ENCODE results near the gene CBX1. TPM values are rescaled to one million over a fixed set of nuclear protein-coding genes. Genes with fewer than 3 reads are reported as not detected.
A peak's percentile ranks its signal among the peaks of the same experiment; 100 is the strongest.

The CBX1 gene
- polyA plus RNA-seq, 1 experiment: 68.2 TPM

DNA sequence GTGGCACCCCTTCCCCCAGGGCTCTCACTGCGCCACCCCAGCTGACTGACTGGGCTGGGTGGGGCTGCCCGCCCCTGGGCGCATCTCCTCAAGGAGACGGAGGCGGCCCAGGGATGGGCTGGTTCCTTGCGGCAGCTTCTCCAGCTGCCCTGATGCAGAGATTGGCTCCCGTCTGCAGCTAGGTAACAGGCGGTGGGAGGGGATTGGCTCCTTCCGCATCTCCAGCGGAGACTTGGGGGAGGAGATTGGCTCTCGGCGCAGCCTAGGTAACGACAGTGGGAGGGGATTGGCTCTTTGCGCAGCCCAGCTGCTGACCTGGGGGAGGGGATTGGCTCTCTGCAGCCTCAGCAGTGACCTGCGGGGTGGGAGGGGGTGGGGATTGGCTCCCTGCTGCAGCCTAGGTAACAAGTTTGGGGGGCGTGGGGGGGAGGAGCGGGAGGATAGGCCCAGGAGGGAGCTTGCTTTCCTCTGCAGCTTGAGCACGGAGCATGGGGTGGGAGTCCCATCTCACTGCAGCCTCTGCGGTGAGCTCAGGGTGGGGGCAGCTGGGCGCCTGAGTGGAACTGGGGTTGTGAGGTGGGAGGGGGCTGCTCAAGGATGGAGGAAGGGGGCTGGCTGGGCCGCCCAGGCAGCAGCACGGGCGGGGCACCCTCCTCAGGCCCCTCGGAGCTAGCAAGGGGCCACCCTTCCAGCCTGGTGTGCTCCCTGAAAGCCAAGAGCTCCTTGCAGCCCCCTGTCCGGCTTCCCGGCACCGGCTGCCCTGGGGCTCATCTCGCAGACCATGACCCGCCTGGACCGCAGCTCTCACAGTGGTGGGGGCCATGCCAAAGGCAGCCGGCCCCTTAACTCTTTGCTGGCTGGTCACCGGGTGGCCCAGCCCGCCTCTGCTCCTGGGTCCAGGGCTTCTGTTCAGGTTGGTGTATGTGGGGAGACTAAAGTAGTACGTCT lies 46.8 kb downstream of the CBX1 start:
- ChIA-PET POLR2A (no interaction called here), CTCF (interaction anchor here (0.8 to 2.5 kb wide), 6 partner anchors 12 to 29 kb away, joined by 3 to 10 read pairs (median 5); no protein-coding TSS in a partner anchor)
- Histone ChIP-seq H3K4me3 (ENCODE audit: low read depth, low read length) (peak overlapping the region; percentile 36), H3K27ac (ENCODE audit: low read depth, low read length) (peak overlapping the region; percentile 47), H3K9me3 (ENCODE audit: control insufficient read depth, insufficient read depth, low read length) (no peaks in the 10 kb centered on the region), H3K27me3 (ENCODE audit: control insufficient read depth, insufficient read depth, low read length) (no peaks in the 10 kb centered on the region)
- TF ChIP-seq, protein P1, sequence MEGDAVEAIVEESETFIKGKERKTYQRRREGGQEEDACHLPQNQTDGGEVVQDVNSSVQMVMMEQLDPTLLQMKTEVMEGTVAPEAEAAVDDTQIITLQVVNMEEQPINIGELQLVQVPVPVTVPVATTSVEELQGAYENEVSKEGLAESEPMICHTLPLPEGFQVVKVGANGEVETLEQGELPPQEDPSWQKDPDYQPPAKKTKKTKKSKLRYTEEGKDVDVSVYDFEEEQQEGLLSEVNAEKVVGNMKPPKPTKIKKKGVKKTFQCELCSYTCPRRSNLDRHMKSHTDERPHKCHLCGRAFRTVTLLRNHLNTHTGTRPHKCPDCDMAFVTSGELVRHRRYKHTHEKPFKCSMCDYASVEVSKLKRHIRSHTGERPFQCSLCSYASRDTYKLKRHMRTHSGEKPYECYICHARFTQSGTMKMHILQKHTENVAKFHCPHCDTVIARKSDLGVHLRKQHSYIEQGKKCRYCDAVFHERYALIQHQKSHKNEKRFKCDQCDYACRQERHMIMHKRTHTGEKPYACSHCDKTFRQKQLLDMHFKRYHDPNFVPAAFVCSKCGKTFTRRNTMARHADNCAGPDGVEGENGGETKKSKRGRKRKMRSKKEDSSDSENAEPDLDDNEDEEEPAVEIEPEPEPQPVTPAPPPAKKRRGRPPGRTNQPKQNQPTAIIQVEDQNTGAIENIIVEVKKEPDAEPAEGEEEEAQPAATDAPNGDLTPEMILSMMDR (IDR thresholded peaks at IDR 0.05; ENCODE audit: low read depth, low read length): no peak
- DNase-seq (ENCODE audit: low read depth, low spot score): no peak

DNA sequence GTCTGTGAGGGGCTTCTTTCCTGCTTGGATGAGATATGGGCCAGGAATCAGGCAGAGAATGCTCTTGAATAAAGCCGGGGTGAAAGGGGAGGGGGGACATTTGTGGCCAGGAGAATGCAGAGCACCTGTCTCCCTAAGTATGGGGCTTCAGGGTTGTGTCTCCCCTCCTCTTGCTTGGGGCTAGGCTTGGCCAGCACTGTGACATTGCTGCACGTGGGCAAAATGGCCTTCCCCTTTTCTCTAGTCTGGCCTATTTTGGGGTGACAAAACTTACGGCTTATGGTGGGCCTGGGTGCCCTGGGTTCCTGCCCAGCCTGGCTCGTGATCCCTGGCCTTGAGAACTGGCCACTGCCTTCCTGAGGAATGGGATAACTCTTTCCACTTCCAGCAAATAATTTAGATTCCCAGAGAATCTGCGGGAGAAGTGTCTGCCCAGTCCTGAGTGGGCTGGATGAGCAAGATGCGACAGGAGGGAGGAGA lies 47.5 kb downstream of the CBX1 start:
- CTCF ChIA-PET: interaction anchor here (1.3 kb wide), 1 partner anchor 21 kb away, joined by 3 read pairs; no protein-coding TSS in a partner anchor
- POLR2A ChIA-PET: interaction anchor here (1.9 kb wide), 1 partner anchor 47 kb away, joined by 6 read pairs; the partner anchor contains the start of gene CBX1
- TF ChIP-seq, protein P1 (IDR thresholded peaks at IDR 0.05; ENCODE audit: low read depth, low read length): no peak
- H3K9me3 ChIP-seq (ENCODE audit: control insufficient read depth, insufficient read depth, low read length): no peaks in the 10 kb centered on the region
- no peak overlapping the region for H3K27ac ChIP-seq (ENCODE audit: low read depth, low read length)
- DNase-seq (ENCODE audit: low read depth, low spot score): no peak
- H3K27me3 ChIP-seq (ENCODE audit: control insufficient read depth, insufficient read depth, low read length): no peaks in the 10 kb centered on the region
- H3K4me3 ChIP-seq (ENCODE audit: low read depth, low read length): peak overlapping the region; percentile 44

DNA sequence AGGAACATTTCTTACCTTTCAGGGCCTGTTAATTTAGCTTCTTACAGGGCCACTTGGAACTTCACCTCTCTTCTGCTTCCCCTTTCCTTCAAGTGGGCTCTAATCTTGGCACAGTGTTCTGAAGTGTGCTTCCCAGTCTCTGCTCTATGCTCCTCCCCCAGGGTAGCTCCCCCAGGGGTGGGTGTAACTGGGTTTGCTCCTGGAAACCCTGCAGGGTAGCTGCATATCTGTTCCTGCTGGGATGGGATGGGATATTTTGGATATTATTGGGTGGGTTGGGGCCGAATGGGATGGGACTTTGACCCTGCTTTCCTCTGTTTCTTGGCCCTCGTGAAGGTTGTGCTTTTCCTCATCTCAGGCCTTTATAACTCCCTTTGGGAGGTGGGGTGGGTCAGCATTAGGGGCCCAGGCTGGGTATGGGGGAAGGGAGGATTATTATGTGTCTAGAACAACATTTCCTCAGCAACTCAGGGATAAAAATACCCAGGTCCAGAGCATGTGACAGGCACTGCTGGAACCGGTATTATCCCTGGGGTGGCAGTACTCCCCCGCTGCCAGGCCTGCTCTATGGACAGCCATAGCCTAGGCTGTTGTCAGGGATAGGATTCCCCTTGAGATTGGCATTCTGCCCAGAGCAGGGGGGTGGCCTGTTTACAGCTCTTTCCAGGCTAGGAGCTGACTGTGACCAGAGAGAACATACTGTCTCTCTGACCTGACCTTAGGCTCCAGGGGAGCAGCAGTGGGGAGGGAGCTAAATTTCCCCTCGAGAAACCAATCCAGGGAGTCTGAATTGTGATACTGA lies 48.1 kb downstream of the CBX1 start:
- H3K27ac ChIP-seq (ENCODE audit: low read depth, low read length): no peak overlapping the region
- POLR2A ChIA-PET: interaction anchor here (1.9 kb wide), 1 partner anchor 48 kb away, joined by 6 read pairs; the partner anchor contains the start of gene CBX1
- peak overlapping the region; percentile 44 for H3K4me3 ChIP-seq (ENCODE audit: low read depth, low read length)
- no peaks in the 10 kb centered on the region for H3K9me3 ChIP-seq (ENCODE audit: control insufficient read depth, insufficient read depth, low read length)
- CTCF ChIA-PET: interaction anchor here (1.0 to 1.3 kb wide), 4 partner anchors 15 to 78 kb away, joined by 3 to 4 read pairs (median 3); no protein-coding TSS in a partner anchor
- no peak for DNase-seq (ENCODE audit: low read depth, low spot score)
- no peaks in the 10 kb centered on the region for H3K27me3 ChIP-seq (ENCODE audit: control insufficient read depth, insufficient read depth, low read length)
- TF ChIP-seq, protein P1 (IDR thresholded peaks at IDR 0.05; ENCODE audit: low read depth, low read length): no peak

DNA sequence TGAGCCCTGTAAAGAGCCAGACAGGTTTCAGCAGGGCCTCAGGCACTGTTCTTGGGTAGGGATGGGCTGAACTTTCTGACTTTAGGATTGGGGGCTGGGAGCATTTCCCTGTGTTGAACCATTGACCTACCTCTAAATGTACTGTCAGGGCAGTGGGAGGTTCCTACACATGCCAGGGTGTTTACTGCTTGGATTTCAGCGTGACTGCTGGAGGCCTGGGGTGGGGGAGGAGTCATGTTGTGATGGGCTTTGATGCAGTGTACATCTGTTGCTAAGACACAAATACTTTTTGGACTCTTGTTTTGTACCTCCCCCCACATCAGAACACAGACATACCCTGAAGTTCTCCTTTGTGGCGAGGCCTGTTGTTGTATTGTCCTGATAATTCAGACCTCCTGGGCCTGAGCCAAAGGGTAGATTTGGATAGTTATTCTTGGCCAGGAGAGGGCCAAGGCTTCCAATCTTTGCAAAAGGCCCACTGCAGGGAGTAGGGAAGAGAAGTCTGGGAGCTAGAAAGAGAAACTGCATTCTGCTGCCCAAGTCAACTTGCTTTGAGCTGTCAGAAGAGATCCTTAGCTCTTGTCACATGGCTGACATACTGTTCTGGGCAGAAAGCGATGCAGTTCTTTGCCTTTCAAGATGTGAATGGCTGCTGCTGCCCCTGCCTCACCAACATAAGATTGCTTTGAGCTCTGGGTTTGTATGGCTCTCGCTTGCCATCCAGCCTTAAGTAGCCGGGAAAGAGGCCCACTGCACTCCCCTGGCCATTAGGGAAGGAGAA lies 49.4 kb downstream of the CBX1 start:
- Histone ChIP-seq H3K4me3 (ENCODE audit: low read depth, low read length) (peak overlapping the region; percentile 44), H3K27ac (ENCODE audit: low read depth, low read length) (peak overlapping the region; percentile 87), H3K27me3 (ENCODE audit: control insufficient read depth, insufficient read depth, low read length) (no peaks in the 10 kb centered on the region), H3K9me3 (ENCODE audit: control insufficient read depth, insufficient read depth, low read length) (no peaks in the 10 kb centered on the region; the same call in 1 of the 2 replicates)
- ChIA-PET POLR2A (interaction anchor here (1.9 kb wide), 1 partner anchor 49 kb away, joined by 6 read pairs; the partner anchor contains the start of gene CBX1), CTCF (interaction anchor here (0.5 to 1.3 kb wide), 6 partner anchors 17 to 79 kb away, joined by 3 to 8 read pairs (median 3); no protein-coding TSS in a partner anchor)
- DNase-seq (ENCODE audit: low read depth, low spot score): no peak
- TF ChIP-seq, protein P1 (IDR thresholded peaks at IDR 0.05; ENCODE audit: low read depth, low read length): peak; percentile 24; the same call in 1 of the 2 replicates

Data from AG04450 (cell line).